ENCODE results near the gene CCDC116.
"Not testable (repeated sequence)": the region's sequence is repeated elsewhere in the genome, so short reads cannot be mapped to it uniquely, and the experiment has no call there.

The CCDC116 gene

DNA sequence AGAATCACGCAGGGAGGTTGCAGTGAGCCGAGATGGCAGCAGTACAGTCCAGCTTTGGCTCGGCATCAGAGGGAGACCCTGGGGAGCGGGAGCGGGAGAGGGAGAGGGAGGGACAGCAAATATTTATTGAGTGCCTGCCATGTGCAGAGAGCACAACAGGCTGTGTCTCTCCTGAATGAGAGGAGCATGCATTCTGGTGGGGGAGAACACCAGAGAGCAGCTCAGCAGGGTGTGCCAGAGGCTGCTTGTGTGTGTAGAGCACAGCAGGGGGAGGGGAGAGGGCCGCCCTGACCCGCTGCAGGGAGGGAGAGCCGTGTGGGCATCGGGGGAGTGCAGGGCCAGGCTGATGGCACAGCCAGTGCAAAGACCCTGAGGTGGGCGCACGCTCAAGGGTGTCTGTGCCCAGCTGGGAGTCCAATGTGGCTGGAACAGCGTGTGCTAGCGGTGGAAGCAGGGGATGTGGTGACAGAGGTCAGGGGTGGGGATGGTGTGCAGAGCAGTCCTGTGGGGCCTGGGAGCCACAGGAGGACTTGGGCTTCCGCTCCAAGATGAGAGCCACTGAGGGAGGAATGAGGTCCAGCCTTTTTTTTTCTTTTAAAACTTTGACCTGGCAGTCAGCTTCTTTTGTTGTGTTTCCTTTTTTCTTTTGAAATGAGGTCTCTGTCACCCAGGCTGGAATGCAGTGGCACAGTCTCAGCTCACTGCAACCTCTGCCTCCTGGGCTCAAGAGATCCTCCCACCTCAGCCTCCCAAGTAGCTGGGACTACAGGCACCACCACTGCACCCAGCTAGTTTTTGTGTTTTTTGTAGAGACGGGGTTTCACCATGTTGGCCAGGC is 45.3 kb downstream of the CCDC116 start:
- no peak overlapping the region for H3K4me2 ChIP-seq (ENCODE audit: low read depth, low read length)
- H3K36me3 ChIP-seq (replicated peaks; ENCODE audit: insufficient read depth, low read length), result no peaks in the 10 kb centered on the region
- no peak for DNase-seq

DNA sequence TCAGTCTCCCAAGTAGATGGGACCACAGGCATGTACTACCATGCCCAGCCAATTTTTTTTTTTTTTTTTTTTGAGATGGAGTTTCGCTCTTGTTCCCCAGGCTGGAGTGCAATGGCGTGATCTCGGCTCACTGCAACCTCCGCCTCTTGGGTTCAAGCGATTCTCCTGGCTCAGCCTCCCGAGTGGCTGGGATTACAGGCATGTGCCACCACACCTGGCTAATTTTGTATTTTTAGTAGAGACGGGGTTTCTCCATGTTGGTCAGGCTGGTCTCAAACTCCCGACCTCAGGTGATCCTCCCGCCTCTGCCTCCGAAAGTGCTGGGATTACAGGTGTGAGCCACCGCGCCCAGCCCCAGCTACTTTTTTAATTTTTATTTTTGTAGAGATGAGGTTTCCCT is 46.3 kb downstream of the CCDC116 start:
- not testable (repeated sequence) for H3K9me2 ChIP-seq (replicated peaks; ENCODE audit: insufficient read depth, low read length); H3K9me3 ChIP-seq (replicated peaks; ENCODE audit: insufficient read depth, low read length); H2AFZ ChIP-seq (ENCODE audit: low read length); H3K79me2 ChIP-seq (ENCODE audit: low read length); H3K27me3 ChIP-seq (replicated peaks; ENCODE audit: insufficient read depth, low read length); H3K36me3 ChIP-seq (replicated peaks; ENCODE audit: insufficient read depth, low read length); H3K9ac ChIP-seq (ENCODE audit: low read length); H4K20me1 ChIP-seq (ENCODE audit: insufficient read depth, low read length); H3K4me3 ChIP-seq (ENCODE audit: low read length); DNase-seq; H3K27ac ChIP-seq (ENCODE audit: low read length); H3K4me1 ChIP-seq (ENCODE audit: low read length); H3K4me2 ChIP-seq (ENCODE audit: low read depth, low read length); H3F3A ChIP-seq (ENCODE audit: insufficient read depth, low read length)

More for the DNA sequence above, 45.3 kb downstream of the CCDC116 start:
- Histone ChIP-seq H3K27ac (ENCODE audit: low read length) (no peak overlapping the region), H3K4me1 (ENCODE audit: low read length) (no peaks in the 10 kb centered on the region), H4K20me1 (ENCODE audit: insufficient read depth, low read length) (no peaks in the 10 kb centered on the region), H3K9ac (ENCODE audit: low read length) (no peak overlapping the region), H3K79me2 (ENCODE audit: low read length) (no peaks in the 10 kb centered on the region), H3F3A (ENCODE audit: insufficient read depth, low read length) (no peaks in the 10 kb centered on the region), H3K27me3 (replicated peaks; ENCODE audit: insufficient read depth, low read length) (no peaks in the 10 kb centered on the region), H2AFZ (ENCODE audit: low read length) (no peak overlapping the region), H3K9me3 (replicated peaks; ENCODE audit: insufficient read depth, low read length) (no peaks in the 10 kb centered on the region), H3K4me3 (ENCODE audit: low read length) (no peak overlapping the region), H3K9me2 (replicated peaks; ENCODE audit: insufficient read depth, low read length) (no peaks in the 10 kb centered on the region)
- TF ChIP-seq EZH2 (optimal IDR thresholded peaks at IDR 0.05; ENCODE audit: low read depth, low read length) (no peak), EZH2phosphoT487 (IDR thresholded peaks at IDR 0.05; ENCODE audit: low read length) (no peak)
- TF ChIP-seq, protein P1, sequence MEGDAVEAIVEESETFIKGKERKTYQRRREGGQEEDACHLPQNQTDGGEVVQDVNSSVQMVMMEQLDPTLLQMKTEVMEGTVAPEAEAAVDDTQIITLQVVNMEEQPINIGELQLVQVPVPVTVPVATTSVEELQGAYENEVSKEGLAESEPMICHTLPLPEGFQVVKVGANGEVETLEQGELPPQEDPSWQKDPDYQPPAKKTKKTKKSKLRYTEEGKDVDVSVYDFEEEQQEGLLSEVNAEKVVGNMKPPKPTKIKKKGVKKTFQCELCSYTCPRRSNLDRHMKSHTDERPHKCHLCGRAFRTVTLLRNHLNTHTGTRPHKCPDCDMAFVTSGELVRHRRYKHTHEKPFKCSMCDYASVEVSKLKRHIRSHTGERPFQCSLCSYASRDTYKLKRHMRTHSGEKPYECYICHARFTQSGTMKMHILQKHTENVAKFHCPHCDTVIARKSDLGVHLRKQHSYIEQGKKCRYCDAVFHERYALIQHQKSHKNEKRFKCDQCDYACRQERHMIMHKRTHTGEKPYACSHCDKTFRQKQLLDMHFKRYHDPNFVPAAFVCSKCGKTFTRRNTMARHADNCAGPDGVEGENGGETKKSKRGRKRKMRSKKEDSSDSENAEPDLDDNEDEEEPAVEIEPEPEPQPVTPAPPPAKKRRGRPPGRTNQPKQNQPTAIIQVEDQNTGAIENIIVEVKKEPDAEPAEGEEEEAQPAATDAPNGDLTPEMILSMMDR (IDR thresholded peaks at IDR 0.05; ENCODE audit: low read length), result no peak

DNA sequence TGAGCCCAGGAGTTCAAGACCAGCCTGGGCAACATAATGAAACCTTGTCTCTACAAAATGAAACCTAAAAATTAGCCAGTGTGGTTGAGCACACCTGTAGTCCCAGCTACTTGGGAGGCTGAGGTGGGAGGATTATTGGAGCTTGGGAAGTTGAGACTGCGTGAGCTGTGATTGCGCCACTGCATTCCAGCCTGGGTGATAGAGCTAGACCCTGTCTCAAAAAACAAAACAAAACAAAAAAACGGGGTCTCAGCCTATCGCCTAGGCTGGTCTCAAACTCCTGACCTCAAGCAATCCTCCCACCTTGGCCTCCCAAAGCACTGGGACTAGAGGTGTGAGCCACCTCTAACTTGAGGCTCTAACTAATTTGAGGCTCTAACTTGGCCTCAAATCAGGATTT is 46.8 kb downstream of the CCDC116 start:
- H3K4me2 ChIP-seq (ENCODE audit: low read depth, low read length), result no peak overlapping the region
- no peak overlapping the region for H3K4me3 ChIP-seq (ENCODE audit: low read length)
- TF ChIP-seq, protein P1 (IDR thresholded peaks at IDR 0.05; ENCODE audit: low read length), result no peak
- H4K20me1 ChIP-seq (ENCODE audit: insufficient read depth, low read length), result no peaks in the 10 kb centered on the region
- no peaks in the 10 kb centered on the region for H3K4me1 ChIP-seq (ENCODE audit: low read length)
- H3F3A ChIP-seq (ENCODE audit: insufficient read depth, low read length), result no peaks in the 10 kb centered on the region
- H3K9me2 ChIP-seq (replicated peaks; ENCODE audit: insufficient read depth, low read length), result no peaks in the 10 kb centered on the region
- no peak overlapping the region for H3K9ac ChIP-seq (ENCODE audit: low read length)
- no peak for DNase-seq
- no peaks in the 10 kb centered on the region for H3K9me3 ChIP-seq (replicated peaks; ENCODE audit: insufficient read depth, low read length)
- no peak overlapping the region for H3K27ac ChIP-seq (ENCODE audit: low read length)
- H3K79me2 ChIP-seq (ENCODE audit: low read length), result no peaks in the 10 kb centered on the region
- H3K36me3 ChIP-seq (replicated peaks; ENCODE audit: insufficient read depth, low read length), result no peaks in the 10 kb centered on the region
- no peaks in the 10 kb centered on the region for H3K27me3 ChIP-seq (replicated peaks; ENCODE audit: insufficient read depth, low read length)
- H2AFZ ChIP-seq (ENCODE audit: low read length), result no peak overlapping the region

DNA sequence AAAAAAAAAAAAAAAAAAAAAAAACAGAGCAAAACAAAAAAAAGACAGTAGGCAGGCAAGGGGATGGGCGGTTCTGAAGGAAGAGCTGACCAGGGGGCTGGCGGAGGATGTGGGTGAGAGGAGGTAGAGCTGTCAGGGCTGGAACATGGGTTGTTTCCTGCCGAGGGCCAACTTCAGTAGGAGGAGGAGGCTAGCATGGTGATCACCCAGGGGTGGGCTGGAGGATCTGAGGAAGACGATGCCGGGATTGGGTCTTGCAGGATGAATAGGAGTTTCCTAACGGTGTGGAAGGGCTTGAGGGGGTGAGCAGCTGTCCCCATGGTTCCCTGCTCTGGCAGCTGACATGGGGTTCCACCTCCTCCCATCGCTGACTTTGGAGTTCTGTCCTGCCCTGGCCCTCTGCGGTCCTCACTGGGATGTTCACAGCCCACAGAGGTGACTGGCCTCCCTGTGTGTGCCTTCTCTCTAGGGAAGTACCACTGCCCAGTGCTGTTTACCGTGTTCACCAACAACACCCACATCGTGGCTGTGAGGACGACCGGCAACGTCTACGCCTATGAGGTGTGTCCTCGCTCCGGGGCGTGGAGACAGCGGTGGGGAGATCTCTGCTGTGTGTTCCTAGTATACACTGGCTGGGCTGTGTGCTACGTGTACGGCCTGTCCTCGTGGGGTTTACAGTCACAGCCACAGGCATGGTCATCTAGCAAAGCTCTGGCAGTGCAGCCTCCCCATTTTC is 48.4 kb downstream of the CCDC116 start:
- H4K20me1 ChIP-seq (ENCODE audit: insufficient read depth, low read length), result no peaks in the 10 kb centered on the region
- H3K4me1 ChIP-seq (ENCODE audit: low read length), result no peaks in the 10 kb centered on the region
- no peak overlapping the region for H2AFZ ChIP-seq (ENCODE audit: low read length)
- H3K79me2 ChIP-seq (ENCODE audit: low read length), result no peaks in the 10 kb centered on the region
- no peak overlapping the region for H3K9ac ChIP-seq (ENCODE audit: low read length)
- no peak for DNase-seq
- H3K9me2 ChIP-seq (replicated peaks; ENCODE audit: insufficient read depth, low read length), result no peaks in the 10 kb centered on the region
- H3K4me2 ChIP-seq (ENCODE audit: low read depth, low read length), result no peak overlapping the region
- H3F3A ChIP-seq (ENCODE audit: insufficient read depth, low read length), result no peaks in the 10 kb centered on the region
- no peak overlapping the region for H3K4me3 ChIP-seq (ENCODE audit: low read length)
- no peaks in the 10 kb centered on the region for H3K36me3 ChIP-seq (replicated peaks; ENCODE audit: insufficient read depth, low read length)
- H3K27ac ChIP-seq (ENCODE audit: low read length), result no peak overlapping the region
- H3K27me3 ChIP-seq (replicated peaks; ENCODE audit: insufficient read depth, low read length), result no peaks in the 10 kb centered on the region
- no peaks in the 10 kb centered on the region for H3K9me3 ChIP-seq (replicated peaks; ENCODE audit: insufficient read depth, low read length)
- TF ChIP-seq, protein P1 (IDR thresholded peaks at IDR 0.05; ENCODE audit: low read length), result no peak
- TF ChIP-seq EZH2phosphoT487 (IDR thresholded peaks at IDR 0.05; ENCODE audit: low read length) (no peak), EZH2 (optimal IDR thresholded peaks at IDR 0.05; ENCODE audit: low read depth, low read length) (no peak)

Measured in MM.1S (cell line).